Activated CD8-positive, alpha-beta T cell treated with anti-CD3 and anti-CD28 coated beads, Interleukin-2, amount 10 ng/mL, durations not matched to agents 7 days and 5 days (primary cell): ENCODE measurements around the gene BLTP3A. TPM values are rescaled to one million over a fixed set of nuclear protein-coding genes. Genes with fewer than 3 reads are reported as not detected.

Experiments
- ATAC-seq: fragments of 150-1000 bp; cut with Tn5 transposase; one replicate; pipeline ENCODE4 v1.10.0; 2021; ENCODE audit warnings: moderate library complexity
- CTCF ChIA-PET: fragments of 350-600 bp; sonication (Branson Sonifier 250); formaldehyde crosslinking; loops from one replicate; lab custom pipeline; 2021; ENCODE audit warnings: antibody characterized with exemption; lab: Charles Lee
- POLR2A ChIA-PET: fragments of 350-600 bp; sonication (Branson Sonifier 250); formaldehyde crosslinking; loops from one replicate; lab custom pipeline; 2021; ENCODE audit warnings: antibody characterized with exemption; lab: Charles Lee
- DNase-seq: peaks from one replicate; pipeline ENCODE4 v3.0.0-alpha.2; 2020
- H3K27ac Mint-ChIP-seq: one replicate; pipeline ENCODE4 v1.8.0; 2021; ENCODE audit warnings: mild to moderate bottlenecking, mixed read lengths
- H3K27me3 Mint-ChIP-seq: one replicate; pipeline ENCODE4 v1.8.0; 2021; ENCODE audit warnings: low read depth, mixed read lengths
- H3K36me3 Mint-ChIP-seq: one replicate; pipeline ENCODE4 v1.8.0; 2021; ENCODE audit warnings: low read depth, mixed read lengths
- H3K4me1 Mint-ChIP-seq: one replicate; pipeline ENCODE4 v1.8.0; 2021; ENCODE audit warnings: low read depth, mixed read lengths
- H3K4me3 Mint-ChIP-seq: one replicate; pipeline ENCODE4 v1.8.0; 2021; ENCODE audit warnings: mild to moderate bottlenecking, mixed read lengths
- H3K9me3 Mint-ChIP-seq: one replicate; pipeline ENCODE4 v1.8.0; 2022; ENCODE audit warnings: mixed read lengths; ENCODE audit not compliant: insufficient read depth
- total RNA-seq, 2 experiments: library from RNA; stranded (reverse); gene quantifications; one replicate each; pipeline ENCODE4 v1.2.3, GENCODE V29; 2021

BLTP3A gene
- total RNA-seq, 2 experiments from 2014 or later = 11.8 to 11.9 TPM

- Mint-ChIP-seq H3K36me3 (peaks cover 21% of the 10 kb centered on the region), H3K4me1 (peaks cover 4% of the 10 kb centered on the region), H3K27me3 (no peaks in the 10 kb centered on the region), H3K27ac (no peak overlapping the region), H3K4me3 (no peak overlapping the region), H3K9me3 (no peaks in the 10 kb centered on the region)
- no peak for ATAC-seq
- no peak for DNase-seq
- ChIA-PET POLR2A (no interaction called here), CTCF (interaction anchor here (1.0 kb wide), 1 partner anchor 149 kb away, joined by 3 read pairs; no protein-coding TSS in a partner anchor)
These were observed 45.6 kb downstream of the BLTP3A start for GRCh38 chr6:34837528-34837927.

GRCh38 chr6:34839666-34840352 lies 47.9 kb downstream of the BLTP3A start:
- no peak for ATAC-seq
- POLR2A ChIA-PET = no interaction called here
- CTCF ChIA-PET = no interaction called here
- no peaks in the 10 kb centered on the region for H3K9me3 Mint-ChIP-seq
- H3K4me1 Mint-ChIP-seq = peaks cover 4% of the 10 kb centered on the region
- no peak overlapping the region for H3K27ac Mint-ChIP-seq
- H3K27me3 Mint-ChIP-seq = no peaks in the 10 kb centered on the region
- no peak overlapping the region for H3K4me3 Mint-ChIP-seq
- no peak for DNase-seq
- H3K36me3 Mint-ChIP-seq = peaks cover 18% of the 10 kb centered on the region

Other genes with a start within 250 kb of the BLTP3A start
- gene SPDEF, start 235.8 kb upstream of the BLTP3A start, total RNA-seq = under 1 TPM in 1 of 2 experiments, not detected in 1; 0.13 TPM
- 10 to 100 TPM; 57.4 to 58.8 TPM for gene ILRUN, start 95.3 kb upstream of the BLTP3A start, total RNA-seq
- 100 to 1,000 TPM; 130 to 145 TPM for gene SNRPC, start 34.6 kb upstream of the BLTP3A start, total RNA-seq
- 10 to 100 TPM; 28.3 to 31.9 TPM for gene TAF11, start 96.0 kb downstream of the BLTP3A start, total RNA-seq
- gene ANKS1A, start 97.2 kb downstream of the BLTP3A start, total RNA-seq = 1 to 10 TPM; 5.3 to 5.8 TPM